Measurements from ENCODE around the gene DHX35.
A peak's percentile ranks its signal among the peaks of the same experiment; 100 is the strongest.

Gene DHX35, protein sequence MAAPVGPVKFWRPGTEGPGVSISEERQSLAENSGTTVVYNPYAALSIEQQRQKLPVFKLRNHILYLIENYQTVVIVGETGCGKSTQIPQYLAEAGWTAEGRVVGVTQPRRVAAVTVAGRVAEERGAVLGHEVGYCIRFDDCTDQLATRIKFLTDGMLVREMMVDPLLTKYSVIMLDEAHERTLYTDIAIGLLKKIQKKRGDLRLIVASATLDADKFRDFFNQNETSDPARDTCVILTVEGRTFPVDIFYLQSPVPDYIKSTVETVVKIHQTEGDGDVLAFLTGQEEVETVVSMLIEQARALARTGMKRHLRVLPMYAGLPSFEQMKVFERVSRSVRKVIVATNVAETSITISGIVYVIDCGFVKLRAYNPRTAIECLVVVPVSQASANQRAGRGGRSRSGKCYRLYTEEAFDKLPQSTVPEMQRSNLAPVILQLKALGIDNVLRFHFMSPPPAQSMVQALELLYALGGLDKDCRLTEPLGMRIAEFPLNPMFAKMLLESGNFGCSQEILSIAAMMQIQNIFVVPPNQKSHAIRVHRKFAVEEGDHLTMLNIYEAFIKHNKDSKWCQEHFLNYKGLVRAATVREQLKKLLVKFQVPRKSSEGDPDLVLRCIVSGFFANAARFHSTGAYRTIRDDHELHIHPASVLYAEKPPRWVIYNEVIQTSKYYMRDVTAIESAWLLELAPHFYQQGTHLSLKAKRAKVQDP

DNA sequence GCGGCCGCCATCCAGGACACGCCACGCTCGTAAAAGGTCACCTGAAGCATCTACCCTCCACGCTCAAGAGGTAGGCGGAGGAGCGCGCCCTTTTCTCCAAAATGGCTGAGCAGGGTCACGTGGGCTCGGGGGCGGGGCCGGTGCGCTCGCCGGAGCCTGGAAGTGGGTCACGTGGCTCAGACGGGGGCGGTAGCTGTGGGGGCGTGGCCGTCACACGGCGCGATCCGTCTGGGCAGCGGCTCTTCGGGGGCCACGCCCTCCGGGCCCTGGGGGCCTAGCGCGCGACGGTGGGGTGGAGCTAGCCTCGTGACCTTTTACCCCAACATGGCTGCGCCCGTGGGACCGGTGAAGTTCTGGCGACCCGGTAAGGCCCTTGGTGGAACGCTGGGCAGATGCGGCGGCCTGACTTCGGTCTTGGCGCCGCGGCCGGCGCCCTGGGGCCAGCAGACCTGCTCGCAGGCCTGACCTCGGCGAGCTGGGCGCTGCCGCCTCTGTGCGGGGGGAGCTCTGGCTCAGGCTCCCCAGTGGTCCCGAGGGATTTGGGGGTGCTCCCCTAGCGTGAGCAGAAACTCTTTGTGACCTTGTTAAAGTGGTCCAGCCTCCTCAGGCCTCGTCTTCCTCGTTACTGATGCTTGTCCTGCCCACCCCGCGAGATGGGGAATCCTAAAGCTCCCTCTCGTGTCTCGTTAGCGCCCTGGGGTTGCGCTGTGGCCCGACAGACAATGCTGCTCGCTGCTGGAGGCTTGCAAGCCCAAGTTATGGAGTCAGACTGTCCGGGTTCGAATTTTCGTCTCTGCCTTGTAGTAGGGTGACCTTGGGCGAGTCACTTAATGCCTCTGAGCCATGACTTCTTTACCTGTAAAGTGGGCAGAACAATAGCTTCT is at the start of gene DHX35:
Gene DHX35 (plus strand): TSS at position 301 of the 884 bp plus-strand sequence. CDS start 24 bp downstream, at position 325.
- DNase-seq, result peak; percentile 96

DNA sequence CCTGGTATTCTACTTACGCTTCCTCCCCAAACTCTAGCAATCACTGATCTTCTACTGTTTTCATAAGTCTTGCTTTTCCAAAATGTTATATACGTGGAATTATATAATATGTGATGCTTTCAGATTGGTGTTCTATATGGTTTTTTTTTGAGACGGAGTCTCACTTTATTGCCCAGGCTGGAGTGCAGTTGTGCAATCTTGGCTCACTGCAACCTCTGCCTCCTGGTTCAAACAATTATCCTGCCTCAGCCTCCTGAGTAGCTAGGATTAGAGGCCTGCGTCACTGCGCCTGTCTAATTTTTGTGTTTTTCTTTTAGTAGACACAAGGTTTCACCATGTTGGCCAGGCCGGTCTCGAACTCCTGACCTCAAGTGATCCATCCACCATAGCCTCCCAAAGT is 46.8 kb upstream of the DHX35 start:
- DNase-seq, result no peak

DNA sequence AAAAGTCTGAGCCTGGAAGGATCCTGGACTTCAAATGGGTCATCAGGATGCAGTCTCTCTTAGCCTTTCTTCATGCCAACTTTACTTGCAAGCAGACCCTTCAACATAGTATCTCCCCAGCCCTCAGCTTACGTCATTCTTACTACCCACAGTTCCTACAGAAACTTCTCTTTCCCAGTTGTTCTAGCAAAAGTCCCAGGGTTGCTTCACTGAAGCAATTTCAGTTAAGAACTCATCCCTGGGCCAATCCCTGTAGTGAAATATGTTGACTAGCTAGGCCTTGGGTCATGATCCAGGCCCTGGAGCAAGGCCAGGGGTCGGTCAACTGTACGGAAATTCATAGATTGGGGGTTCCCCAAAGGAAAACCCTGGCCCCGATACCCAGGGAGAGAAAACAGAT is 44.5 kb upstream of the DHX35 start:
- no peak for DNase-seq

DNA sequence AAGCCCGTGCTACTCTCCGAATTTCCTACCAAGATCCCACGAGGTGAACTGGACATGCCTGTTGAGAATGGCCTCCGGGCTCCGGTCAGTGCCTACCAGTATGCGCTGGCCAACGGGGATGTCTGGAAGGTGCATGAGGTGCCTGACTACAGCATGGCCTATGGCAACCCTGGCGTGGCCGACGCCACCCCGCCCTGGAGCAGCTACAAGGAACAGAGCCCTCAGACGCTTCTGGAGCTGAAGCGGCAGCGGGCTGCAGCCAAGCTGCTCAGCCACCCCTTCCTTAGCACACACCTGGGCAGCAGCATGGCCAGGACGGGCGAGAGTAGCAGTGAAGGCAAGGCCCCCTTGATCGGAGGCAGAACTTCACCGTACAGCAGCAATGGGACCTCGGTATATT is 44.0 kb upstream of the DHX35 start:
- DNase-seq, result no peak

DNA sequence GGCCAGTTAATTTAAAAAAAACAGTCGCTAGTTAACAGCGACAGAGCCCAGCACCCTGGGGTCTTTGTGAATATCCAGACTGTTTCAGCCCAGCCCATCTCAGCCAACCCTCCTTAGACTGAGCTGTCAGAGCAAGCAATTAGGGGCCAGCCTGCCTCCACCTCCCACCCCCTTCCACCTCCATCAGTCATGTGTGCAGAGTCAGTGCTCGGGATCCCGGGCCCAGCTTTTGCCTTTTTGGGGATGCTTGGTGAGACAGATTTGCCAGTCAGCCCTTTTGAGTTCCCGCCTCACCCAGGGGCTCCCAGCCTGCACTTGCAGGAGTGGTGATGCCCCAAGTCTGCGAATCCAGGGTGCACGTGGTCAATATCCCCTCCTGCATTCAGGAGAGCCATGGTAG is 42.5 kb upstream of the DHX35 start:
- no peak for DNase-seq

DNA sequence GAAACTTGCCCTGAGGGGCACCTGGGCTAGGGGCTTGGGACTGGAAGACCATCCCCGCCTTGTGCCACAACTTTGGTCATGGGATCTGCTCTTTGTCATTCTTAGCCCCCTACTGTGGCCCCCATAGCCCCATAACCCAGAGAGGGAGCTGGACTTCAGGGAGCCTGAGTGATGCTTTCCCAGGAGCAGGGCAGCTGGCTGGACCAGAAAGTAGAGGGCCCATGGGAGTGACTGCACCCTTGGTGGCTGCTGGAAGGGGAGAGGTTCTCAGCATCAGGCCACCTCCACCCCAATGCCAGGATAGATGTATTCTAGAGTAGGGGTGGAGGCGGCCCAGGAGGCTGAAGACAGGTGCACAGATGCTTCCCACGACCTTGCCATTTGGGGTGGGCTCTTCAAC is 41.7 kb upstream of the DHX35 start:
- DNase-seq, result no peak

DNA sequence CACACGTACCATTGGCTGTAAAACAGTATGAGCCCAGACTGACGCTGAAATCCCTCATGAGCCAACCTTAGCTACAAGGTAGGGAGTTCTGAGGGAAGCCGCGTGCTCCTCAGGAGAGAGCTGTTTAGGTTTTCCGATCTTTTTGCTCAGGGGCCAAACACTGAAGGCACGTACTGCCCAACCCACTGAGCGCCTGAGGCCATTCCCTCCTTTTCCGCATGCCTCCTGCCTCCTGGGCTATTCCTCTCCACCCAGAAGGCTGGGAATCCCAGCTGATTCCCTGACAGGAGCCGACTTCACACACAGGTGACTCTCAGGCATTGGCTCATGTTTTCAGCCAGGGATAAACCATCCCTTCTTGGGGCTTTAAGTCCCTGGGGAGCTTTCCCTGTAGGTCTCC is 41.3 kb upstream of the DHX35 start:
- no peak for DNase-seq

DNA sequence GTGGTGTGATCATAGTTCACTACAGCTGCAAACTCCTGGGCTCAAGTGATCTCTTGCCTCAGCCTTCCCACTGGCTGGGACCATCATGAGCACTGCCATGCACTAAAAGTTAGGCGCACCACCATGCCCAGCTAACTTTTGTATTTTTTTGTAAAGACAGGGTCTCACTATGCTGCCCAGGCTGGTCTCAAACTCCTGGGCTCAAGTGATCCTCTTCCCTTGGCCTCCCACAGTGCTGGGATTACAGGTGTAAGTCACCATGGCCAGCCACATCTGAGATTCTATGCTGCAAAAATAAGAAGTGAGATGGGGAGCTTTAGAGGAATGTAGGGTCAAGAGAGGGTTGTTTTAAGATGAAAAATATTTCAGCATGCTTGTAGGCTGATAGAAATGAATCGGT is 37.4 kb upstream of the DHX35 start:
- DNase-seq, result no peak

DNA sequence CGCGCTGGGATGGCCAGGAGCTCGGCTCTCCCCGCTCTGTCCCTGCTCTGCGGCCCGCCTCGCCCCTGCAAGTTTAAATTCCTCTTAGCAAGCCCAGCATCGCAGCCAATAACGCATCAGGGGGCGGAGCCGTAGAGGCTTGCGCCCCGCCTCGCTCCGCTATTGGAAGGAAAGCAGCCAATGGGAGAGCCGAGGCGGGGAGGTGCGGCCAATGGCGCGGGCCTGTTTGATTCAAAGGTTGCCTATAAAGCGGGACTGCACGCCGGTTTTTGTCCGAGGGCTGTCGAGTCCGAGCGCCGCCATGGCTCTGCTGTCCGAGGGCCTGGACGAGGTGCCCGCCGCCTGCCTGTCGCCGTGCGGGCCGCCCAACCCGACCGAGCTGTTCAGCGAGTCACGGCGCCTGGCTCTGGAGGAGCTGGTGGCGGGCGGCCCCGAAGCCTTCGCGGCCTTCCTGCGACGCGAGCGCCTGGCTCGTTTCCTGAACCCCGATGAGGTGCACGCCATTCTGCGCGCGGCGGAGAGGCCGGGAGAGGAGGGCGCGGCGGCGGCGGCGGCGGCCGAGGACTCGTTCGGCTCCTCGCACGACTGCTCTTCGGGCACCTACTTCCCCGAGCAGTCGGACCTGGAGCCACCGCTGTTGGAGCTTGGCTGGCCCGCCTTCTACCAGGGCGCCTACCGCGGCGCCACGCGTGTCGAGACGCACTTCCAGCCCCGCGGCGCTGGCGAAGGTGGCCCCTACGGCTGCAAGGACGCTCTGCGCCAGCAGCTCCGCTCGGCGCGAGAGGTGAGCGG is 35.8 kb upstream of the DHX35 start, which contains the start of gene FAM83D:
Gene FAM83D (plus strand): TSS at position 276 of the 792 bp plus-strand sequence. CDS start 26 bp downstream, at position 302.
- peak; percentile 98 for DNase-seq

DNA sequence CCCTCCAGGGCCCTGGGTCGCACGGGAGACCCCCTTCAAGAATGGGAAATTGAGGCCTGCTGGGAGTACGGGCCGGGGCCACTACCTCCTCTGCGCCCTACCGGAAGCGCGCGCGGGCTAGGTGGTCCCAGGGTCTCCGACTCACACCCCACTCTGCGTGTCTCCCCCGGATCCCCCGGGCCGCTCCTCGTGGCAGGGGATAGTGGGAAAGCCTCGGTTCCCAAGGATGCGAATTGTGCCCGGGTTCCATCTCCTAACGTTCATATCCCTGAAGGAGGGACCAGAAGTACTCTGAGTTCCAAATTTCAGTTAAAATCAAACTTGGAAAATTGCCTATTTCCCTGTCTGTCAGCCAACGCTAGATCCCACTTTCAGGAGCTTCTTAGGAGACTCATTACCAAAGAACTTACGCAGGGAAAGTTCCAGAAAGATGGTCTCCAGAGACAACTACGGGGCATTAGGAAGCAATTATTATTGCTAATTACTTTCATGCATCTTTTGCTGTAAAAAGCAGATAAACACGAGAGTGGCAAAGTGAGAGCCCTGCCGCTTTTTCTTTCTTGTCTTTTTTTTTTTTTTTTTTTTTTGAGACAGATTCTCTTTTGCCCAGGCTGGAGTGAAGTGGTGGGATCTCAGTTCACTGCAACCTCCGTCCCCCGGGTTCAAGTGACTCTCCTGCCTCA is 35.1 kb upstream of the DHX35 start:
- DNase-seq, result peak; percentile 25

DNA sequence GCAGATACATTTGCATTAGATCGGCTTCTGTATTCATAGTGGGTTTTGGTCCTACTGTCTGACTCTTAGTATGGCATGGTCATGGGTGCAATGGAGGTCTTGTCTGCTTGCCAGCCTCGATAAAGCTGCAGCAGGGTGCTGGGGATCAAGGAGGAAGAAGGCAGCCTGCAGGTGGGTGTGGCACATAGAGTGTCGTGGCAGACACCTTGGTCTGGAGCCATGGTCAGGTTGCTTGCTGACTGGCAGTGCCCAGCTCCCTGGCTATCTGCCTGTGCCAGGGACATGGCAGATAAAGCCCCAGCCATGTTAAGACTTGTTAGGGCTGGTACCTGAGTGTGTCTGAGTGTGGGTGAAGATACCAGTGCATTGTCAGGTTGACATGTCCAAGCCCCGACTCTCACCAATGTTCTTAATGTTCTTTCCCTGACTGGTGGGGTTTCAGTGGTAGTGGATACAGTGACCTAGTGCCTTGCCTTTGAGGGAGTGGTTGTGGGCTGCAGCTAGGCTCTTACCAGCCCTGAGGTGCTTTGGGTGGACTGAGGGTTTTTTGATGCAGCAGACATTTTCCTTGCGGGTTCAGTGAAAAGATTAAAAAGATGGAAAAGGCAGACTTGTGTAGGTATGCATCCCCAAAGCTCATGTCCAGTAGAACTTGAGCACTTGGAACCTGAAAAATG is 34.1 kb upstream of the DHX35 start:
- DNase-seq, result no peak

DNA sequence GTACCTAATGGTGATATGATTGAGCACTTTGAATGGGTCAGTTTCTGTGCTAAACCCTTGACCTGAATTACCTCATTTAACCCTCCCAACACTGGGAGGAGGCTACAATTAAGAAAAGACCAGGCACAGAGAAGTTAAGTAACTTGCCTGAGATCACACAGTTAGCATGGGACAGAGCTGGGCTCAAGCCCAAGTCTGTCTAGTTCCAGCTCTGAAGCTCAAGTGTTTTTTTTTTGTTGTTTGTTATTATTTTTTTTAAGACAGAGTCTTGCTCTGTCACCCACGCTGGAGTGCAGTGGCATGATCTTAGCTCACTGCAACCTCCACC is 31.9 kb upstream of the DHX35 start:
- DNase-seq, result no peak

DNA sequence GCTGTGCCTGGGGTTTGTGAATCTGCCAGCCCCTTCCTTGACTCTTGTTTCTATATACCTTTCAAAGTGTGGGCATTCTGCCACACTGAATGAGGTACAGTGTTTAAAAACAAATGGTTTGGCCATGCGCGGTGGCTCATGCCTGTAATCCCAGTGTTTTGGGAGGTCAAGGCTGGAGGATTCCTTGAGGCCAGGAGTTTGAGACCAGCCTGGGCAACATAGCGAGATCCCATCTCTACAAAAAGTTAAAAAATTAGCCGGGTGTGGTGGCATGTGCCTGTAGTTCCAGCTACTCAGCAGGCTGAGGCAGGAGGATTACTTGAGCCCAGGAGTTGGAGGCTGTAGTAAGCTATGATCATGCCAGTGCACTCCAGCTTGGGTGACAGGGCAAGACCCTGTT is 30.2 kb upstream of the DHX35 start:
- no peak for DNase-seq

DNA sequence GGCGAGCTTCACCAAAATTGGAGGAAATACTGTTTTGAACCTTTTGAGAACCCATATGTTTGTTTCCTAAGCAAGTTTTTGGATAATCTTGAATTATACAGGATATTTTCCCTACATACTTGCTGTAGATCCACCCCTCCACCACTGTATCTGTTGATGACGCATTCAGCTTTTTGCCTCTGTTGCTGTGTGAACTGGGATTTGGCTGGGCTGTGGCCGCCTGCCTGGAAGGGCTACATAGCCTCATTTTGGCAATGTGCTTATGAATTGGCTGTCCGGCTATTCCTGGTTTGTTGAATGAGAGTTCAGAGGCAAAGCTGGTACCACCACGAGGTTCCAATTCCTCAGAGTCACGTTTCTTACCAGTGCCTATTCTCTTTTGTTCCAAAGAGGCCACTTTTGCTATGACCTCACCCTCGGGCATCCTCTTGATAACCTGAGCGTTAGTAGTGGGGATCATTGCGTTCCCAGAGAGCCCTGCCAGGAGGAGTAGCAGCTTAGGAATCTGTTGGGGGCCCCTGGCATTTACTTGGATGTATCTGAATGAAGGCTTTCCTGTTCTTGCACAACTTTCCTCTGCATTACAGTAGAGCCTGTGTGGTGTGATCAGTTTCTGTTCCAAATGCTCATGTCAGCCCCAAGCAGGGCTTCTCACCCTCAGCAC is 29.6 kb upstream of the DHX35 start:
- DNase-seq, result peak; percentile 60

DNA sequence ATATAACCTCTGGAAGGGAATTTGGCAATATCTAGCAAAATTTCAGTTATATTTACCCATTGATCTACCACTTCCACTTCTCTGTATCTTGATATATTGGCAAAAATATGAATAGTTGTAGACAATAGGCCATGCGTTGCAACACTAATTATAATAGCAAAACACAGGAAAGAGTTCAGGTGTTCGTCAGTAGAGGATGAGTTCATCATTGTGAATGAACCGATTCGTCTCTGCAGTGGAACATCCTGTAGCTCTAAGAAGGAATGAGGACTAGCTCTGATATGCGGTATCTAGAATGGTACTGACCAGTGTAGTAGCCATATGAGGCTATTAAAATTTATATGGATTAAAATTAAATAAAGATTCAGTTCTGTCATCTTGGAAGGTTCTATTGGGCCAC is 27.6 kb upstream of the DHX35 start:
- no peak for DNase-seq

DNA sequence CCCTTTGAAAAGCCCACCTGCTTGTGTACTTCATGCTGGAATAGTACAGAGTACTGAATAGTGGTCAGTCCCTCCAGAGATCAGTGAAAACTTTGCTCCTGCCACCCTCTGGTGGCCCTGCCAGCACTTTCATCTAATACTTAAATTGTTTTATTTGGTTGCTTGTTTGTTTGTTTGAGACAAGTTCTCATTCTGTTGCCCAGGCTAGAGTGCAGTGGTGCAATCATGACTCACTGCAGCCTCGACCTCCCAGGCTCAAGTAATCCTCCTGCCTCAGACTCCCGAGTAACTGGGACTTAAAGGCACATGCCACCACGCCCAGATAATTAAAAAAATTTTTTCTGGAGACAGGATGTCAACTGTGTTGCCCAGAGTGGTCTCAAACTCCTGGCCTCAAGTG is 26.9 kb upstream of the DHX35 start:
- no peak for DNase-seq

DNA sequence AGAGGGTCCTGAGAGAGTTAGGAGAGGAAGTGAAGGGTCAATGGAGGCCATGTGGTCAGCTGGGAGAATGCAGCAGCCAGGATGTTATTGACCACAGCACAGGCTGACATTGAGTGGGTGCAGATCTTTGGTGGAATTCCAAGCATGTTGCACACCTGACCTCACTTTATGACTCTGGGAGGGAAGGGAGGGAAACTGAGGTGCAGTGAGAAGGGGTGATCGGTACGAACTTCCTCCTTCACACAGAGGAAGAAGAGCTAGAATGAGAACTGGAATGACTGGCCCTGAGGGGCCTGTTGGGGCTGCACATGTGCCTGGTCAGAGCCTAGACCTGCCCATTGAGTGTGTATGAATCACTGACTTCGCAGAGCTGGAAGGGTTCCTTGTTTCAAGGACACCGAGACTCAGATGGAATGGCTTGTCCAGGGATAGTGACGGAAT is 26.2 kb upstream of the DHX35 start:
- DNase-seq, result peak; percentile 8

DNA sequence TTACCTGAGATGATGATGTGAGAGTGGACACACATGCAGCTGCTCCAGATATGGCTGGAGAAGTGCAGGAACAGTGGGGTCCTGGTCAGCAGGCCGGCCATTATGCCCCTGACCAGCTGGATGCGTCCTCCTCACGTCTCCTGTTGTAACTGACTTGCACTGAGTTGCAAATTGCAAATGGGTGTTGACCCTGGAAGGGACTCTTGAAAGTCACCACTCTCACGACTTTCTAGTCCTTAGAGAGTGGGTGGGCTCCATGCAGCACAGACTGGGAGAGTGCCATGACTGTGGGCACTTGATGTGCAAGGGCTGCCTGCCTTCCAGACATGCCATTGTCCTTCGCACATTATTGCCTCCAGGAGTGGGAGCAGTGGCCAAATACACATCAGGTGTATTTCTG is 25.1 kb upstream of the DHX35 start:
- no peak for DNase-seq

DNA sequence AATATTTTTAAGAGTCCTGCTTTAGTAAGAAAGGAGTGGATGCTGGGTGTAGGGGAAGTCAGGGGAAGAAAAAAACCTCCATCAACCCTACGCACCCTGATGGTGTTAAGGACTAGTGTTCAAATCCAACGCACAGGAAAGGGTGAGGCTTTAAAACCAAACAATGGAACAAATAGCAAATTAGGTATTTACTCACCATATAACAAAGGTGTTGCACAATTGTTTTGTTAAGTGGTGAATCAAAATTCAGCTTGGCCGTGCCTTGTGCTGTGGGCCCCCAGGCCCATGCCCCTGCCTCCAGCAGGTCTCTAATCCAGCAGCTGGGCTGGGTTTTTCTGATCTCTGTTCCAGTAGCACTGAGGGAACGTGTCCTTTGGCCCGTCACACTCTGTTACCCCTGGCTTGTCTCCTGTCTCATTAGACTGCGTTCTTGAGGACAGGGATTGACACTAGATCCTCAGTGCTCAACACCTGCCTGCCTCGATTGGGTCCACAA is 24.1 kb upstream of the DHX35 start:
- no peak for DNase-seq

DNA sequence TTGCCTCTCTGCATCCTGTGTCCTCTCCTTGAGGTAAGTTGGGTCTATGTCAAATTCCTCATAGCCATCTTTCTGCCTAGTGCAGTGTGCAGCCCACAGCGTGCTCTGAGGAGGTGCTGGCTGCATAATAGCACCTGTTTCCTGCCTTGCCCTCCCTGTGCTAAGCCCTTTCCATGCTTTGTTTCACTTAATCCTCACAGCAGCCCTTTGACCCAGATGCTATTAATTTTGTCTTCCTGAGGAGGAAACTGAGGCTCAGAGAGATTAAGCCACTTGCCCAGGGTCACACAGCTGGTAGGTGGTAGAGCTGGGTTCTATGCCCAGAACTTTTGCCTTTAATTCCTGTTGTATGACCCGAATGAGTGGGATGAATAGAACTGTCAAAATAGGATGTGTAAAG is 22.5 kb upstream of the DHX35 start:
- DNase-seq, result no peak

DNA sequence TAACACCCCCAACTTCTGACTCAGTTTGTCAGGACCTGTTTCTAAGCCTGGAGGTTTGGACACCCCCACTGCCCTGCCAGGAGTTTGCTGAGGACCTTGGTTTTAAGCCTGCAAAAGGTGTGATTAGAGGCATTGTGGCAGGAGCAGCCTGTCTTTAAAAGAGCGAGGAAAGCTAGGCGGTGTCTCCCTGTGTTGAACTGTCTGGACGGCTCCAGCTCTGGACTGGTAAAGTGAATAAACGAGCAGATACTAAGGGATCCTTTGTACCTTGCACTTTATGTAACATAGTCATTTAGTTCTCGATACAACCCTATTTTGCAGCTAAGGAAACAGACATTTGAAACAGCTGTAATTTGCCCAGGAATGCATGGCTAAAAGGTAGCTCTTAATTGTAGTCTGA is 21.5 kb upstream of the DHX35 start:
- DNase-seq, result no peak

All from fibroblast of upper back skin (primary cell).